GM23338 (cell line): ENCODE results near the gene MTREX. TPM values are rescaled to one million over a fixed set of nuclear protein-coding genes. Genes with fewer than 3 reads are reported as not detected.

ENCODE experiments used
- ATAC-seq: fragments of 200-7000 bp; cut with Tn5 transposase; 3 replicates; pipeline ENCODE4 v1.9.1; 2020
- DNase-seq: peaks from one replicate; pipeline ENCODE4 v3.0.0-alpha.2; 2015; ENCODE audit warnings: low spot score
- H2AFZ ChIP-seq: fragments of 200-600 bp; sonication (generic); 2 replicates; pipeline ENCODE4 v1.8.0; 2016; ENCODE audit warnings: antibody characterized with exemption, mild to moderate bottlenecking, moderate library complexity
- H3F3A ChIP-seq: fragments of 200-600 bp; sonication (generic); replicated peaks from 2 replicates; pipeline ENCODE4 v1.8.0; 2017; ENCODE audit warnings: antibody characterized with exemption, mixed run types, low read depth
- H3K27ac ChIP-seq: fragments of 200-600 bp; sonication (generic); 2 replicates; pipeline ENCODE4 v1.6.1; 2016; ENCODE audit warnings: low read depth
- H3K27me3 ChIP-seq: fragments of 200-600 bp; sonication (generic); 2 replicates; pipeline ENCODE4 v1.8.0; 2016; ENCODE audit warnings: mild to moderate bottlenecking, mixed run types, moderate library complexity; ENCODE audit not compliant: insufficient read depth
- H3K36me3 ChIP-seq: fragments of 200-600 bp; sonication (generic); 2 replicates; pipeline ENCODE4 v1.8.0; 2016; ENCODE audit warnings: mild to moderate bottlenecking; ENCODE audit not compliant: insufficient read depth
- H3K4me1 ChIP-seq: fragments of 200-600 bp; sonication (generic); 2 replicates; pipeline ENCODE4 v1.8.0; 2016; ENCODE audit warnings: mild to moderate bottlenecking, moderate library complexity; ENCODE audit not compliant: insufficient read depth
- H3K4me2 ChIP-seq: fragments of 200-600 bp; sonication (generic); 2 replicates; pipeline ENCODE4 v1.7.1; 2017; ENCODE audit warnings: mixed run types
- H3K4me3 ChIP-seq: fragments of 200-600 bp; sonication (generic); 2 replicates; pipeline ENCODE4 v1.6.1; 2016; ENCODE audit warnings: mixed run types
- H3K79me2 ChIP-seq: fragments of 200-600 bp; sonication (generic); replicated peaks from 2 replicates; pipeline ENCODE4 v1.8.0; 2017; ENCODE audit warnings: mild to moderate bottlenecking; ENCODE audit not compliant: insufficient read depth
- H3K9me2 ChIP-seq: fragments of 200-600 bp; sonication (generic); 2 replicates; pipeline ENCODE4 v1.8.0; 2017; ENCODE audit not compliant: insufficient read depth
- H4K20me1 ChIP-seq: fragments of 200-600 bp; sonication (generic); replicated peaks from 2 replicates; pipeline ENCODE4 v1.8.0; 2017; ENCODE audit warnings: mild to moderate bottlenecking; ENCODE audit not compliant: insufficient read depth
- H3K27ac Mint-ChIP-seq: 2 replicates; pipeline ENCODE4 v1.8.0; 2020; ENCODE audit warnings: inconsistent platforms, mild to moderate bottlenecking, moderate library complexity, mixed read lengths
- H3K27me3 Mint-ChIP-seq: 3 replicates; pipeline ENCODE4 v1.8.0; 2022; ENCODE audit warnings: low read depth, mild to moderate bottlenecking, moderate library complexity, mixed read lengths, inconsistent platforms; ENCODE audit not compliant: insufficient read depth, poor library complexity
- H3K36me3 Mint-ChIP-seq: 3 replicates; pipeline ENCODE4 v1.8.0; 2021; ENCODE audit warnings: low read depth, mild to moderate bottlenecking, inconsistent platforms, moderate library complexity, mixed read lengths
- H3K4me1 Mint-ChIP-seq: 3 replicates; pipeline ENCODE4 v1.8.0; 2020; ENCODE audit warnings: mild to moderate bottlenecking, inconsistent platforms, mixed read lengths
- H3K4me3 Mint-ChIP-seq: 3 replicates; pipeline ENCODE4 v1.8.0; 2021; ENCODE audit warnings: moderate library complexity, mild to moderate bottlenecking, inconsistent platforms, mixed read lengths
- H3K9me3 Mint-ChIP-seq: 3 replicates; pipeline ENCODE4 v1.8.0; 2020; ENCODE audit warnings: moderate library complexity, mild to moderate bottlenecking, inconsistent platforms, mixed read lengths
- CREB1 ChIP-seq: fragments of 250-450 bp; sonication (Bioruptor Pico); IDR thresholded peaks from 2 replicates; pipeline ENCODE4 v1.5.0; 2020; ENCODE audit warnings: low read depth, mild to moderate bottlenecking, moderate library complexity
- EZH2 ChIP-seq: fragments of 200-600 bp; sonication (generic); IDR thresholded peaks from one replicate; pipeline ENCODE4 v1.8.0; 2017; ENCODE audit warnings: antibody characterized with exemption, mild to moderate bottlenecking, low read depth; ENCODE audit not compliant: unreplicated experiment
- EZH2phosphoT487 ChIP-seq: fragments of 200-600 bp; sonication (generic); IDR thresholded peaks from one replicate; pipeline ENCODE4 v1.8.1; 2018; ENCODE audit warnings: antibody characterized with exemption; ENCODE audit not compliant: unreplicated experiment
- JUNB ChIP-seq: IDR thresholded peaks from one replicate; pipeline ENCODE4 v1.6.1; 2016; ENCODE audit warnings: antibody characterized with exemption; ENCODE audit not compliant: unreplicated experiment
- POLR2AphosphoS5 ChIP-seq: IDR thresholded peaks from 2 replicates; pipeline ENCODE4 v1.6.1; 2016; ENCODE audit warnings: antibody characterized with exemption, low read depth
- ZNF114 ChIP-seq: fragments of 250-450 bp; sonication (Bioruptor Pico); IDR thresholded peaks from 2 replicates; pipeline ENCODE4 v1.5.0; 2020; ENCODE audit warnings: mild to moderate bottlenecking, moderate library complexity
- ZNF331 ChIP-seq: fragments of 250-450 bp; sonication (Bioruptor Pico); IDR thresholded peaks from 2 replicates; pipeline ENCODE4 v1.5.0; 2020; ENCODE audit warnings: low read depth, mild to moderate bottlenecking, moderate library complexity
- polyA plus RNA-seq: library from polyadenylated mRNA; unstranded; fragments of >200 nt; fragmentation: Nextera tagmentation; extraction: Ambion mirVana; gene quantifications from 2 replicates; pipeline ENCODE4 v1.2.1, GENCODE V29; 2016
- total RNA-seq: library from RNA; depleted of rRNA; stranded (reverse); fragments of >200 nt; shearing (Covaris generic); gene quantifications from 2 replicates; pipeline ENCODE4 v1.2.3, GENCODE V29; 2014
- TF ChIP-seq, protein P1 (sequence below): fragments of 250-450 bp; sonication (Bioruptor Pico); IDR thresholded peaks from 2 replicates; pipeline ENCODE4 v1.5.0; 2020; ENCODE audit warnings: mild to moderate bottlenecking, moderate library complexity
- TF ChIP-seq, protein P2 (sequence below), 2 experiments: fragments of 200-600 bp in 1 of 2; sonication (generic) in 1 of 2; conservative IDR thresholded peaks; 2 replicates each; pipeline versions ENCODE4 v1.5.1 to v1.6.1; 2016 to 2017; ENCODE audit warnings: antibody characterized with exemption in 2 of 2, low read depth in 2 of 2, mild to moderate bottlenecking in 2 of 2, moderate library complexity in 1 of 2
- TF ChIP-seq, protein P3 (sequence below): IDR thresholded peaks from 2 replicates; pipeline ENCODE4 v1.6.1; 2016; ENCODE audit warnings: antibody characterized with exemption

Gene MTREX
- total and polyA plus RNA-seq, 2 experiments from 2014 or later, result 47.5 to 94.9 TPM

DNA sequence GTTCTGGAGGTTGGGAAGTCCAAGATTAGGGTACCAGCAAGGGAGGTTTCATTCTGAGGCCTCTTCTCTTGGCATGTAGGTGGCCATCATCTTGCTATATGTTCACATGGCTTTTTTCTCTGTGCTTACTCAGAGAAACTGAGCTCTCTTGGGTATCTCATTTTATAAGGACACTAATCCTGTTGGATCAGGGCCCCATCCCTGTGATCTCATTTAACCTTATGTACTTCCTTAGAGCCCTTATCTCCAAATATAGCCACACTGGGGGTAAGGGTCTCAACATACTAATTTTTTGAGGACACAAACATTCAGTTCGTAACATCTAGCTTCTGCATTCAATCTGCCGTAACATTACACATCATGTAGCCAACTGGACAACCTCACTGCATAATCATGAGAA lies 6.9 kb upstream of the MTREX start (continued):
- TF ChIP-seq, protein P1, sequence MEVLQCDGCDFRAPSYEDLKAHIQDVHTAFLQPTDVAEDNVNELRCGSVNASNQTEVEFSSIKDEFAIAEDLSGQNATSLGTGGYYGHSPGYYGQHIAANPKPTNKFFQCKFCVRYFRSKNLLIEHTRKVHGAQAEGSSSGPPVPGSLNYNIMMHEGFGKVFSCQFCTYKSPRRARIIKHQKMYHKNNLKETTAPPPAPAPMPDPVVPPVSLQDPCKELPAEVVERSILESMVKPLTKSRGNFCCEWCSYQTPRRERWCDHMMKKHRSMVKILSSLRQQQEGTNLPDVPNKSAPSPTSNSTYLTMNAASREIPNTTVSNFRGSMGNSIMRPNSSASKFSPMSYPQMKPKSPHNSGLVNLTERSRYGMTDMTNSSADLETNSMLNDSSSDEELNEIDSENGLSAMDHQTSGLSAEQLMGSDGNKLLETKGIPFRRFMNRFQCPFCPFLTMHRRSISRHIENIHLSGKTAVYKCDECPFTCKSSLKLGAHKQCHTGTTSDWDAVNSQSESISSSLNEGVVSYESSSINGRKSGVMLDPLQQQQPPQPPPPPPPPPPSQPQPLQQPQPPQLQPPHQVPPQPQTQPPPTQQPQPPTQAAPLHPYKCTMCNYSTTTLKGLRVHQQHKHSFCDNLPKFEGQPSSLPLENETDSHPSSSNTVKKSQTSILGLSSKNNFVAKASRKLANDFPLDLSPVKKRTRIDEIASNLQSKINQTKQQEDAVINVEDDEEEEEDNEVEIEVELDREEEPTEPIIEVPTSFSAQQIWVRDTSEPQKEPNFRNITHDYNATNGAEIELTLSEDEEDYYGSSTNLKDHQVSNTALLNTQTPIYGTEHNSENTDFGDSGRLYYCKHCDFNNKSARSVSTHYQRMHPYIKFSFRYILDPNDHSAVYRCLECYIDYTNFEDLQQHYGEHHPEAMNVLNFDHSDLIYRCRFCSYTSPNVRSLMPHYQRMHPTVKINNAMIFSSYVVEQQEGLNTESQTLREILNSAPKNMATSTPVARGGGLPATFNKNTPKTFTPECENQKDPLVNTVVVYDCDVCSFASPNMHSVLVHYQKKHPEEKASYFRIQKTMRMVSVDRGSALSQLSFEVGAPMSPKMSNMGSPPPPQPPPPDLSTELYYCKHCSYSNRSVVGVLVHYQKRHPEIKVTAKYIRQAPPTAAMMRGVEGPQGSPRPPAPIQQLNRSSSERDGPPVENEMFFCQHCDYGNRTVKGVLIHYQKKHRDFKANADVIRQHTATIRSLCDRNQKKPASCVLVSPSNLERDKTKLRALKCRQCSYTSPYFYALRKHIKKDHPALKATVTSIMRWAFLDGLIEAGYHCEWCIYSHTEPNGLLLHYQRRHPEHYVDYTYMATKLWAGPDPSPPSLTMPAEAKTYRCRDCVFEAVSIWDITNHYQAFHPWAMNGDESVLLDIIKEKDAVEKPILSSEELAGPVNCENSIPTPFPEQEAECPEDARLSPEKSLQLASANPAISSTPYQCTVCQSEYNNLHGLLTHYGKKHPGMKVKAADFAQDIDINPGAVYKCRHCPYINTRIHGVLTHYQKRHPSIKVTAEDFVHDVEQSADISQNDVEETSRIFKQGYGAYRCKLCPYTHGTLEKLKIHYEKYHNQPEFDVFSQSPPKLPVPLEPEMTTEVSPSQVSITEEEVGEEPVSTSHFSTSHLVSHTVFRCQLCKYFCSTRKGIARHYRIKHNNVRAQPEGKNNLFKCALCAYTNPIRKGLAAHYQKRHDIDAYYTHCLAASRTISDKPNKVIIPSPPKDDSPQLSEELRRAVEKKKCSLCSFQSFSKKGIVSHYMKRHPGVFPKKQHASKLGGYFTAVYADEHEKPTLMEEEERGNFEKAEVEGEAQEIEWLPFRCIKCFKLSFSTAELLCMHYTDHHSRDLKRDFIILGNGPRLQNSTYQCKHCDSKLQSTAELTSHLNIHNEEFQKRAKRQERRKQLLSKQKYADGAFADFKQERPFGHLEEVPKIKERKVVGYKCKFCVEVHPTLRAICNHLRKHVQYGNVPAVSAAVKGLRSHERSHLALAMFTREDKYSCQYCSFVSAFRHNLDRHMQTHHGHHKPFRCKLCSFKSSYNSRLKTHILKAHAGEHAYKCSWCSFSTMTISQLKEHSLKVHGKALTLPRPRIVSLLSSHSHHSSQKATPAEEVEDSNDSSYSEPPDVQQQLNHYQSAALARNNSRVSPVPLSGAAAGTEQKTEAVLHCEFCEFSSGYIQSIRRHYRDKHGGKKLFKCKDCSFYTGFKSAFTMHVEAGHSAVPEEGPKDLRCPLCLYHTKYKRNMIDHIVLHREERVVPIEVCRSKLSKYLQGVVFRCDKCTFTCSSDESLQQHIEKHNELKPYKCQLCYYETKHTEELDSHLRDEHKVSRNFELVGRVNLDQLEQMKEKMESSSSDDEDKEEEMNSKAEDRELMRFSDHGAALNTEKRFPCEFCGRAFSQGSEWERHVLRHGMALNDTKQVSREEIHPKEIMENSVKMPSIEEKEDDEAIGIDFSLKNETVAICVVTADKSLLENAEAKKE (CRISPR knock-in tag), result no peak

DNA sequence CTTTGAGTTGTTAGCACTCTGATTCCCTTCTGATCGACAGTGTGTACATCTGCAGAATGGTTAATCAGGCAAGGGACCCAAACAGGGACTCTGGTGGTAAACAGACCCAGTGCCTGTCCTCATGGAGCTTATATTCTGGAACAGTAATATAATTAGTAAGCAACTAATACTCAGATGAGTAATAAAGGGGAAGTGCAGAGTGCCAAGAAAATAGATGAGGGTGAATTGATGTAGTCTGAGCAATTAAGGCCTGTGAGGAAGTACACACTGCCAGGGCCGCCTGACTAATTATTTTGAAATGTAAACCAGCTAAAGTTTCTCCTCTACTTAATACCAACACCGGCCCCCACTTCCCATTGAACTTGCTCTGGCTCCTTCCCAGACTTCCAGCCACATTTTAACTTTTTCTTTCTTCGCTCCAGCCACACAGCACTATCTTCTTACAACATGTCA lies 4.5 kb upstream of the MTREX start:
- DNase-seq (no peak), ATAC-seq (no peak)
- Mint-ChIP-seq H3K4me1 (peaks cover 9% of the 10 kb centered on the region; the same call in 2 of the 3 replicates), H3K27ac (peak overlapping the region; percentile 85), H3K36me3 (peaks cover 13% of the 10 kb centered on the region; the same call in 2 of the 3 replicates), H3K4me3 (no peak overlapping the region), H3K27me3 (no peaks in the 10 kb centered on the region), H3K9me3 (no peaks in the 10 kb centered on the region)
- Histone ChIP-seq H3F3A (no peaks in the 10 kb centered on the region), H3K27ac (no peak overlapping the region), H2AFZ (no peak overlapping the region), H3K4me2 (no peak overlapping the region), H3K9me2 (no peaks in the 10 kb centered on the region), H3K27me3 (no peaks in the 10 kb centered on the region), H3K4me3 (no peak overlapping the region), H3K36me3 (no peaks in the 10 kb centered on the region), H3K79me2 (peaks cover 74% of the 10 kb centered on the region), H3K4me1 (peaks cover 8% of the 10 kb centered on the region), H4K20me1 (no peaks in the 10 kb centered on the region; the same call in none of the 2 replicates)
- no peak for TF ChIP-seq CREB1
- no peak for TF ChIP-seq ZNF114 (CRISPR knock-in tag)
- TF ChIP-seq, protein P2, sequence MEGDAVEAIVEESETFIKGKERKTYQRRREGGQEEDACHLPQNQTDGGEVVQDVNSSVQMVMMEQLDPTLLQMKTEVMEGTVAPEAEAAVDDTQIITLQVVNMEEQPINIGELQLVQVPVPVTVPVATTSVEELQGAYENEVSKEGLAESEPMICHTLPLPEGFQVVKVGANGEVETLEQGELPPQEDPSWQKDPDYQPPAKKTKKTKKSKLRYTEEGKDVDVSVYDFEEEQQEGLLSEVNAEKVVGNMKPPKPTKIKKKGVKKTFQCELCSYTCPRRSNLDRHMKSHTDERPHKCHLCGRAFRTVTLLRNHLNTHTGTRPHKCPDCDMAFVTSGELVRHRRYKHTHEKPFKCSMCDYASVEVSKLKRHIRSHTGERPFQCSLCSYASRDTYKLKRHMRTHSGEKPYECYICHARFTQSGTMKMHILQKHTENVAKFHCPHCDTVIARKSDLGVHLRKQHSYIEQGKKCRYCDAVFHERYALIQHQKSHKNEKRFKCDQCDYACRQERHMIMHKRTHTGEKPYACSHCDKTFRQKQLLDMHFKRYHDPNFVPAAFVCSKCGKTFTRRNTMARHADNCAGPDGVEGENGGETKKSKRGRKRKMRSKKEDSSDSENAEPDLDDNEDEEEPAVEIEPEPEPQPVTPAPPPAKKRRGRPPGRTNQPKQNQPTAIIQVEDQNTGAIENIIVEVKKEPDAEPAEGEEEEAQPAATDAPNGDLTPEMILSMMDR (conservative IDR thresholded peaks at IDR 0.05; ENCODE audit: low read depth in 2 of 2), result no peak
- no peak for TF ChIP-seq EZH2phosphoT487
- TF ChIP-seq ZNF331 (CRISPR knock-in tag), result no peak
- TF ChIP-seq POLR2AphosphoS5, result no peak
- no peak for TF ChIP-seq JUNB
- no peak for TF ChIP-seq EZH2
- TF ChIP-seq, protein P3, sequence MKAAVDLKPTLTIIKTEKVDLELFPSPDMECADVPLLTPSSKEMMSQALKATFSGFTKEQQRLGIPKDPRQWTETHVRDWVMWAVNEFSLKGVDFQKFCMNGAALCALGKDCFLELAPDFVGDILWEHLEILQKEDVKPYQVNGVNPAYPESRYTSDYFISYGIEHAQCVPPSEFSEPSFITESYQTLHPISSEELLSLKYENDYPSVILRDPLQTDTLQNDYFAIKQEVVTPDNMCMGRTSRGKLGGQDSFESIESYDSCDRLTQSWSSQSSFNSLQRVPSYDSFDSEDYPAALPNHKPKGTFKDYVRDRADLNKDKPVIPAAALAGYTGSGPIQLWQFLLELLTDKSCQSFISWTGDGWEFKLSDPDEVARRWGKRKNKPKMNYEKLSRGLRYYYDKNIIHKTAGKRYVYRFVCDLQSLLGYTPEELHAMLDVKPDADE, result no peak
